Panc1 (cell line): ENCODE data around the gene PLCB4. TPM values are rescaled to one million over a fixed set of nuclear protein-coding genes. Genes with fewer than 3 reads are reported as not detected.

Source experiments
- ATAC-seq: fragments of 200-7000 bp; cut with Tn5 transposase; 2 replicates; pipeline ENCODE4 v1.9.1; 2020; ENCODE audit warnings: mild to moderate bottlenecking, moderate library complexity
- BruUV-seq: library from RNA; stranded (reverse); fragments of 400-500 nt; replicated peaks from 2 replicates; lab custom pipeline; 2021; lab: Mats Ljungman, UMichigan
- CTCF ChIA-PET: fragments of 300-600 bp; sonication (Branson Sonifier 250); formaldehyde crosslinking; loops from one replicate; lab custom pipeline; 2022; ENCODE audit warnings: antibody characterized with exemption; lab: Charles Lee
- POLR2A ChIA-PET: fragments of 300-600 bp; sonication (Branson Sonifier 250); formaldehyde crosslinking; loops from one replicate; lab custom pipeline; 2022; ENCODE audit warnings: antibody characterized with exemption; lab: Charles Lee
- DNase-seq: peaks from one replicate; pipeline ENCODE4 v3.0.0-alpha.2; 2010; ENCODE audit warnings: low read depth, low spot score
- H3K27ac ChIP-seq: 2 replicates; pipeline ENCODE4 v1.5.1; 2011; ENCODE audit warnings: mild to moderate bottlenecking, low read length, inconsistent platforms
- H3K27me3 ChIP-seq: fragments of 200-500 bp; sonication (Bioruptor generic); 2 replicates; pipeline ENCODE4 v1.6.0; 2014; ENCODE audit warnings: low read length, inconsistent platforms; ENCODE audit not compliant: control insufficient read depth, insufficient read depth
- H3K36me3 ChIP-seq: fragments of 200-500 bp; sonication (Bioruptor generic); 2 replicates; pipeline ENCODE4 v1.5.1; 2014; ENCODE audit warnings: inconsistent platforms, mild to moderate bottlenecking, low read length, moderate library complexity; ENCODE audit not compliant: control insufficient read depth, insufficient read depth
- H3K4me1 ChIP-seq: 2 replicates; pipeline ENCODE4 v1.5.1; 2011; ENCODE audit warnings: inconsistent platforms, mild to moderate bottlenecking, low read length, moderate library complexity; ENCODE audit not compliant: control insufficient read depth, insufficient read depth
- H3K4me3 ChIP-seq, 2 experiments: 2 replicates each; pipeline ENCODE4 v1.5.1; 2011 to 2012; ENCODE audit warnings: low read depth in 2 of 2, low read length in 2 of 2, mild to moderate bottlenecking in 2 of 2, inconsistent platforms in 1 of 2, moderate library complexity in 1 of 2
- H3K9me3 ChIP-seq: fragments of 200-500 bp; sonication (Bioruptor generic); 2 replicates; pipeline ENCODE4 v1.5.1; 2014; ENCODE audit warnings: low read depth, mild to moderate bottlenecking, inconsistent platforms, low read length, moderate library complexity; ENCODE audit not compliant: control insufficient read depth, insufficient read depth
- POLR2AphosphoS5 ChIP-seq: IDR thresholded peaks from 2 replicates; pipeline ENCODE4 v1.6.1; 2012; ENCODE audit warnings: mild to moderate bottlenecking, low read depth, low read length, moderate library complexity
- SIN3A ChIP-seq: IDR thresholded peaks from 2 replicates; pipeline ENCODE4 v1.6.1; 2012; ENCODE audit warnings: low read depth, mild to moderate bottlenecking, low read length, moderate library complexity, borderline replicate concordance; ENCODE audit not compliant: insufficient read depth
- TCF7L2 ChIP-seq: IDR thresholded peaks from 2 replicates; pipeline ENCODE4 v1.6.1; 2011; ENCODE audit warnings: mild to moderate bottlenecking, low read depth, low read length, inconsistent platforms
- in situ Hi-C: cut with HindIII; loops from 2 replicates; pipeline ENCODE4 v1.10.0; 2016; ENCODE audit warnings: low sequenced_read_pairs, low pct_unique_long_range_greater_than_20kb
- intact Hi-C: fragments of 100-400 bp; cut with micrococcal nuclease; formaldehyde crosslinking; loops from one replicate; pipeline ENCODE4 v1.10.0; 2022; ENCODE audit not compliant: unreplicated experiment
- total RNA-seq: library from RNA; stranded (reverse); gene quantifications from one replicate; pipeline ENCODE4 v1.2.1, GENCODE V29; 2021; ENCODE audit not compliant: unreplicated experiment
- TF ChIP-seq, protein P1 (sequence below): fragments of 450-650 bp; IDR thresholded peaks from 2 replicates; pipeline ENCODE4 v1.5.1; 2017; ENCODE audit warnings: mild to moderate bottlenecking
- TF ChIP-seq, protein P2 (sequence below), 2 experiments: IDR thresholded peaks; 2 replicates each; pipeline ENCODE4 v1.6.1; 2011 to 2012; ENCODE audit warnings: low read depth in 2 of 2, control low read depth in 1 of 2, low read length in 1 of 2, mild to moderate bottlenecking in 1 of 2, moderate library complexity in 1 of 2; ENCODE audit not compliant: insufficient read depth in 1 of 2

Gene PLCB4
- total RNA-seq, 1 experiment from 2014 or later: 1.5 TPM

DNA sequence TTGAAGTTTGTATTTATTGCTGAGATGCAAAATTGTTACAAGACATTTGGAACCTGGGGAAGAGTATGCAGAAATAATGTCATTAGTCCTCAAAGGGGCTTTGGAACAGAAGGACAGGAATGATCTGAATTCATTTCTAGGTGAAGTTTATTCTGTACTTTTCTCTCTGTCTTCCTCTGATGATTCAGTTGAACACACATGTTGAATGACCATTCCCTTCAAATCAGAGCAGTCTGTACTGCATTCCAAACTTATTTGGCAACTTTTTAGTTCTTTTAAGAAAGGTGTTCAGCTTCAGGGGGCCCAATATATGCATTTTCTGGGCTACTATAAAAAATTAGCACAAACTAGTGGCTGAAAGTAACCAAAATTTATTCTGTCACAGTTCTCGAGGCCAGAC is 231.6 kb downstream of the PLCB4 start:
- DNase-seq: no peak
- Histone ChIP-seq H3K4me1 (no peaks in the 10 kb centered on the region), H3K9me3 (no peaks in the 10 kb centered on the region), H3K36me3 (no peaks in the 10 kb centered on the region), H3K27ac (no peak overlapping the region), H3K27me3 (no peaks in the 10 kb centered on the region), H3K4me3 (no peak overlapping the region)
- TF ChIP-seq SIN3A (no peak), POLR2AphosphoS5 (no peak), TCF7L2 (no peak)
- TF ChIP-seq, protein P1, sequence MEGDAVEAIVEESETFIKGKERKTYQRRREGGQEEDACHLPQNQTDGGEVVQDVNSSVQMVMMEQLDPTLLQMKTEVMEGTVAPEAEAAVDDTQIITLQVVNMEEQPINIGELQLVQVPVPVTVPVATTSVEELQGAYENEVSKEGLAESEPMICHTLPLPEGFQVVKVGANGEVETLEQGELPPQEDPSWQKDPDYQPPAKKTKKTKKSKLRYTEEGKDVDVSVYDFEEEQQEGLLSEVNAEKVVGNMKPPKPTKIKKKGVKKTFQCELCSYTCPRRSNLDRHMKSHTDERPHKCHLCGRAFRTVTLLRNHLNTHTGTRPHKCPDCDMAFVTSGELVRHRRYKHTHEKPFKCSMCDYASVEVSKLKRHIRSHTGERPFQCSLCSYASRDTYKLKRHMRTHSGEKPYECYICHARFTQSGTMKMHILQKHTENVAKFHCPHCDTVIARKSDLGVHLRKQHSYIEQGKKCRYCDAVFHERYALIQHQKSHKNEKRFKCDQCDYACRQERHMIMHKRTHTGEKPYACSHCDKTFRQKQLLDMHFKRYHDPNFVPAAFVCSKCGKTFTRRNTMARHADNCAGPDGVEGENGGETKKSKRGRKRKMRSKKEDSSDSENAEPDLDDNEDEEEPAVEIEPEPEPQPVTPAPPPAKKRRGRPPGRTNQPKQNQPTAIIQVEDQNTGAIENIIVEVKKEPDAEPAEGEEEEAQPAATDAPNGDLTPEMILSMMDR: no peak
- TF ChIP-seq, protein P2, sequence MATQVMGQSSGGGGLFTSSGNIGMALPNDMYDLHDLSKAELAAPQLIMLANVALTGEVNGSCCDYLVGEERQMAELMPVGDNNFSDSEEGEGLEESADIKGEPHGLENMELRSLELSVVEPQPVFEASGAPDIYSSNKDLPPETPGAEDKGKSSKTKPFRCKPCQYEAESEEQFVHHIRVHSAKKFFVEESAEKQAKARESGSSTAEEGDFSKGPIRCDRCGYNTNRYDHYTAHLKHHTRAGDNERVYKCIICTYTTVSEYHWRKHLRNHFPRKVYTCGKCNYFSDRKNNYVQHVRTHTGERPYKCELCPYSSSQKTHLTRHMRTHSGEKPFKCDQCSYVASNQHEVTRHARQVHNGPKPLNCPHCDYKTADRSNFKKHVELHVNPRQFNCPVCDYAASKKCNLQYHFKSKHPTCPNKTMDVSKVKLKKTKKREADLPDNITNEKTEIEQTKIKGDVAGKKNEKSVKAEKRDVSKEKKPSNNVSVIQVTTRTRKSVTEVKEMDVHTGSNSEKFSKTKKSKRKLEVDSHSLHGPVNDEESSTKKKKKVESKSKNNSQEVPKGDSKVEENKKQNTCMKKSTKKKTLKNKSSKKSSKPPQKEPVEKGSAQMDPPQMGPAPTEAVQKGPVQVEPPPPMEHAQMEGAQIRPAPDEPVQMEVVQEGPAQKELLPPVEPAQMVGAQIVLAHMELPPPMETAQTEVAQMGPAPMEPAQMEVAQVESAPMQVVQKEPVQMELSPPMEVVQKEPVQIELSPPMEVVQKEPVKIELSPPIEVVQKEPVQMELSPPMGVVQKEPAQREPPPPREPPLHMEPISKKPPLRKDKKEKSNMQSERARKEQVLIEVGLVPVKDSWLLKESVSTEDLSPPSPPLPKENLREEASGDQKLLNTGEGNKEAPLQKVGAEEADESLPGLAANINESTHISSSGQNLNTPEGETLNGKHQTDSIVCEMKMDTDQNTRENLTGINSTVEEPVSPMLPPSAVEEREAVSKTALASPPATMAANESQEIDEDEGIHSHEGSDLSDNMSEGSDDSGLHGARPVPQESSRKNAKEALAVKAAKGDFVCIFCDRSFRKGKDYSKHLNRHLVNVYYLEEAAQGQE (IDR thresholded peaks at IDR 0.05; ENCODE audit: insufficient read depth in 1 of 2, low read depth in 2 of 2, low read length in 1 of 2): no peak
- ATAC-seq: no peak
- POLR2A ChIA-PET: no interaction called here
- no TSS peak for BruUV-seq
- CTCF ChIA-PET: no interaction called here
- intact Hi-C loops (no loop called here), in situ Hi-C loops (no loop called here)

DNA sequence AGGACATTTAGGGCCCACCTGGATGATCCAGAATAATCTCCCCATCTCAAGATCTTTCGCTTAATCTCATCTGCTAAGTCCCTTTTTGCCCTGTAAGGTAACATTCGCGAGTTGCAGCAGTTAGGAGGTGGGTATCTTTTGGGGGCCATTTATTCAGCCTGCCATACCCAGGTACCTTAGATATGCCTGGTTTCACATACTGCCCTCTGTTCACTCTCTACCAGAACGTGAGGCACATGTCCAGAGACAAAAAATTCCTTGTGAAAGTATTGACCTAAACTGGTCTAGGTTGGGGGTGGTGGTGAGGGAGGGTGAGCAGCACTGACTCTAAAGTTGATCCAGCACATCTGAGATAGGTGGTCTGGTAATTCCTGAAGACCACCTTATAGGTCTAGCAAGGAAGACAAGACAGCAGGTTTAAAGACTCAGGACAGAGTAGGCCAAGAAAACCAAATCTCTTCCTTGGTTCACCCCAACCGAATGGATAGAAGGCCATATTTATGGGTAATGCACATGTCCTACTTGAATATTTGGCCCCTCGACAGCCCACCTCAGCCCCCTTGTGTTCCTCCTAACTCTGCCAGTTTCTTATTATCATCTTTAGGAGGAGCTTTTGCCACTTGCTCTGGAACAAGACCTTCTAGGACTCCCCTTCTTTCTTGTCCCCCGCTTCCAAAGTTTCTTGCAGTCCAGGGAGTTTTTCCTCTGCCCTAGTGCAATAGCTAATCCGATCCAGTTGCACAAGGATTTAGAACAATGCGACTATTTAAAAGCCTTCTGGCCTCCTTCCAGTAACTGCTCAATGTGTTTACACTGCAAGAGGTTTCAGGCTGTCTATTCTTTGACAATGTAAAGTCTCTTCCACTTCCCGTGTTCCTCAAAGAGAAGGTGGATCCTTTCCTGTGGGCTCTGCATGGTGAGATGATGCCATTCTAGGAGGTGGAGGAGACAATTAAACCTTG is 232.5 kb downstream of the PLCB4 start:
- ATAC-seq (no peak), DNase-seq (no peak)
- ChIA-PET POLR2A (no interaction called here), CTCF (no interaction called here)
- no peak overlapping the region for H3K4me3 ChIP-seq
- intact Hi-C loops (no loop called here), in situ Hi-C loops (no loop called here)
- no peaks in the 10 kb centered on the region for H3K9me3 ChIP-seq
- H3K36me3 ChIP-seq: no peaks in the 10 kb centered on the region
- no peaks in the 10 kb centered on the region for H3K4me1 ChIP-seq
- no peak overlapping the region for H3K27ac ChIP-seq
- H3K27me3 ChIP-seq: no peaks in the 10 kb centered on the region
- TF ChIP-seq TCF7L2: no peak
- BruUV-seq: no TSS peak

DNA sequence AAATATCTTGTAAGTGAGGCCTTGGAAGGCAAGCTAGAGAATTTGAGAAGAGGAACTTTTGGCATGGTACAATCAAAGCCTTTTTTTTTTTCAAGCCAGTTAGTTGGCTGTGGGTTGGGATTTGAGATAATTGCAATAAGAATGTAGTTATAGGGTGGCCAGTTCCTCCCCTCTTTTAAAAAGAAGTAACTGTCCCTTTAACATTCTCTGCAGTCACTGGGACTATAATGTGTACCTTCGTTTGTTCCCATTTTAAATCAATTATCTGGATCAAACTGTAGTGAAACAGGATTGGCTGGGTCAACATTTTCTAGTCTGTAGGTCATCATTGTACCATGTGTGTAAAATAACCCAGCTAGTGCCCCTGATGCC is 233.2 kb downstream of the PLCB4 start:
- Histone ChIP-seq H3K27ac (no peak overlapping the region), H3K9me3 (no peaks in the 10 kb centered on the region), H3K4me1 (no peaks in the 10 kb centered on the region), H3K36me3 (no peaks in the 10 kb centered on the region), H3K4me3 (no peak overlapping the region), H3K27me3 (no peaks in the 10 kb centered on the region)
- DNase-seq: no peak
- BruUV-seq: no TSS peak
- ATAC-seq: no peak
- intact Hi-C loops: no loop called here
- no peak for TF ChIP-seq POLR2AphosphoS5
- TF ChIP-seq, protein P1: no peak
- TF ChIP-seq, protein P2 (IDR thresholded peaks at IDR 0.05; ENCODE audit: insufficient read depth in 1 of 2, low read depth in 2 of 2, low read length in 1 of 2): no peak
- TF ChIP-seq TCF7L2: no peak
- no peak for TF ChIP-seq SIN3A
- CTCF ChIA-PET: no interaction called here
- in situ Hi-C loops: no loop called here
- POLR2A ChIA-PET: no interaction called here
